ENCODE data around the gene LARGE1.

The LARGE1 gene

DNA sequence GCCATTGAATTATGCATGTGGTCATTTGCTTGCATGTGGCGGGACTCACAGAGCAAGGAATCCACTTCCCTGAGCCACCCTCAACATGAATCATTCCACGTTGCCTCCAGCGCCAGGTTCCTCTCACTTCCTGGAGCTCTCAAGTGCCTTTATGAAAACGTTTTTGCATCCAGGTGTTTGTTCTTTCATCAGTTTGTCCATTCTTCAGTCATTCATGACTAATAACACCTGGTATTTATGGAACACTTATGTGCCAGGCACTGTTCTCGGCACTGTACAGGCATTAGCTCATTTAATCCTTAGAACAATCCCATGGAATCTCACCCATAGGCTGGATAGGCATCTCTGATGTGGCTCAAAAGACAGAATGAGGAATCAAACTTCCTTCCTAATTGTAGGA, 606.0 kb downstream of the LARGE1 start:
- TF ChIP-seq CTCF (IDR thresholded peaks at IDR 0.05) = no peak

- TF ChIP-seq CTCF (IDR thresholded peaks at IDR 0.05) = no peak
Measured at GRCh38 chr22:33303099-33303498, 617.2 kb downstream of the LARGE1 start.

DNA sequence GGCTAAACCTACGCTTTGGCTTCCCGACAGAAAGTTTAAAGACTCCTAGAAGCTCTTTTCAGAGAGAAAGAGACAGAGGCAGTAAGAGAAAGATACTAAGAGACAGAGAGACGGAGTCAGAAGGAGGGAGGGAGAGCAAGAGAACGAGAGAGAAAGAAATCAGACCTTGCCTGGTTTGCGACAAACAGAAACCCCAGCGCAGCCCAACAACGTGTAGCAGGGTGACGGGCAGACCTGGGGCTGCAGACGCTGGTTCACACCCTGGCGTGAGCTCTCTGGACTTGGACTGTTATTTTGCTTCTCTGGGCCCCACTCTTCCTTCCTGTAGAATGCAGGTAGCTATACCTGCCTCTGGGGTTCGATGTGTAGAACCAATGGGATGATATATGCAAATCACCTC, 617.7 kb downstream of the LARGE1 start:
- TF ChIP-seq CTCF (IDR thresholded peaks at IDR 0.05) = no peak

DNA sequence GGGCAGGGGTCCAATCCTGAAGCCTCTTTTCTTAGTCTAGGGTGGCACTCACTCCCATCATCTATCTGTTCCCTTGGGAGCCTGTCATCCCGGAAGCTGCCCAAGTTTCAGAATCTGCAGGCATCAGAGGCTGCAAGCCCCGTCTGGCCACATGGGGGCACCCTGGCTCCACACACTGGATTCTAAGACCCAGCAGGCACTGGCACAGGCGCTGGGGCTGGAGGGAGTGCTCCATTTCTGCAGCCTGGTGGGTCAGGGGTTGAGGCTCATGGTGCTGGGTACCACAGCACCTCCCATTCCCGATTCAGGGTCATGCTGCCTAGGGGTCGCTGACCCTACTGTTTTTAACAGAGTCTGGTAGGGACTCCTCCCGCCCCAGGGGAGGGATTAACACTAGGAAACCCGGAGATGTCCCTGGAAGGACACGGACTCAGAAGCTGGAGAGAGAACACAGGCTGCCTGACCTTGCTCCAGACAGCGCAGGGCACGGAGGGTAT, 618.2 kb downstream of the LARGE1 start:
- peak; percentile 92 for TF ChIP-seq CTCF (IDR thresholded peaks at IDR 0.05)

DNA sequence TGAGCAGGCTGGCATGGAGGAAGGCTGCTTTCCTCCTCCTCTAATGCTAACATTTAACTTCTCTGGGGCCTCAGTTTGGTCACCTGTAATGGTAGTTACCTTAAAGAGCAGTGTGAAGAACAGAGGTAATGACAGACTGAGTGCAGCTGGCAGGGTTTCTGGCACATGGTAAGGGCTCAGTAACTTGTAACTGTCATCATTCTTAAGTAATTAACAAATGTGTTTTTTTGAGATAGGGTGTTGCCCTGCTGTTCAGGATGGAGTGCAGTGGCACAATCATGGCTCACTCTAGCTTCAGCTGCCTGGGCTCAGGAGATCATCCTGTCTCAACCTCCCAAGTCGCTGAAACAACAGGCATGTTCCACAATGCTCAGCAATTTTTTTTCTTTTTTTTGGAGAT, 620.1 kb downstream of the LARGE1 start:
- TF ChIP-seq CTCF (IDR thresholded peaks at IDR 0.05) = no peak

- TF ChIP-seq CTCF (IDR thresholded peaks at IDR 0.05) = no peak; the same call in 1 of the 2 replicates
Measured at GRCh38 chr22:33299245-33299956, 620.9 kb downstream of the LARGE1 start.

GRCh38 chr22:33296941-33297340, 623.3 kb downstream of the LARGE1 start:
- no peak for TF ChIP-seq CTCF (IDR thresholded peaks at IDR 0.05)

DNA sequence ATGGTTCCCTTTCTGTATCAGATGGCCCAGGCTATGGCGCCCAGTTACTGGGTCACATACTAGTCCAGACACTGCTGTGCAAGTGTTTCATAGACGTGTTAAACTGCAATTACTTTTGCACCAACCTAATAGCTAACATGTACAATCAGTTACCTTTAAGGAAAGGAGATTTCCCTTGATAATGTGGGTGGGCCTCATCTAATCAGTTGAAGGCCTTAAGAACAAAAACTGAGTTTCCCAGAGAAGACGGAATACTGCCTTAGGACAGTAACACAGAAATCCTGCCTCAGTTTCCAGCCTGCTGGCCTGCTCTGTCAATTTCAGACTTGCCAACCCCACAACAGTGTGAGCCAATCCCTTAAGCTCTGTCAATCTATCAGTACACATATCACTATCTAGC, 632.2 kb downstream of the LARGE1 start:
- TF ChIP-seq CTCF (IDR thresholded peaks at IDR 0.05) = no peak
